Head of caudate nucleus (tissue), 42 donors: ENCODE data around the gene DAB1.

Experiments
- DNase-seq, 42 donors: peaks; one replicate each; pipeline versions ENCODE4 v3.0.0 to v3.0.0-alpha.2; 2020 to 2021; ENCODE audit warnings: mixed read lengths in 7 of 42
- intact Hi-C: fragments of 100-400 bp; cut with DNase I; formaldehyde crosslinking; loops from one replicate; pipeline ENCODE4 v1.15.0; 2022

The DAB1 gene

DNA sequence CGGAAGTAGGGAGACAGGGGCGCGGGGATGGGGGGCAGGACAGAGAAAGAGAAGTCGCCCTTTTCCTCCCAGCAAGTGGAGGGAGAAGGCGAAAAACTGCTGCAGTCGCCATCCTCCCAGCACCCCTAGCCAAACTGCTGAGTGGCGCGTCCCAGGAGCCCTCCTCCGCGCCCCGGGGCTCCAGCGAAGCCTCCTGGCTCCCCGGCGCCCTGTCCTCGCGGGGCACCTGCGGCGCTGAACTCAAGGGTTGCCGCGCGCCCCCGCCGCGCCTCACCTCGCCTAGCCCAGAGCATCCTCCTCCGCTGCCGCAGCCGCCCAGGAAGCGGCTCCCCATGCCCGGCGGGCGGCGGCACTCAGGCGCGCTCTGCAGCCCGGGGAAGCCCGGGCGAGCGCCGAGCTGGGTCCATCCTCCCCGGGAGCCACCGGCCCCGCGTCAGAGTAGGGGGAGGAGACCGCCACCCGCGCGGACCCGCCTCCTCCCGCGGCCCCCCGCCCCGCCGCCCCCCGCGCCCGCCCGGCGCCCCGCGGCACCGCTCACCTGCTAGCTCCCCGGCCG lies at the start of gene DAB1:
Gene DAB1, minus strand, starts transcription at position 405 of the 556 bp plus-strand sequence. CDS start 133,030 bp downstream, outside the sequence.
- peak in 31 of 42 donors; percentile 2 to 44 (median 16) for DNase-seq
- intact Hi-C loops = no loop called here

- intact Hi-C loops = no loop called here
- DNase-seq = no peak
Observed at GRCh38 chr1:57473448-57473847, 49.6 kb upstream of the DAB1 start.

- intact Hi-C loops = no loop called here
- DNase-seq = no peak
Observed at GRCh38 chr1:57471995-57472394, 48.1 kb upstream of the DAB1 start.

- intact Hi-C loops = no loop called here
- DNase-seq = no peak
Observed at GRCh38 chr1:57470036-57470435, 46.2 kb upstream of the DAB1 start.

DNA sequence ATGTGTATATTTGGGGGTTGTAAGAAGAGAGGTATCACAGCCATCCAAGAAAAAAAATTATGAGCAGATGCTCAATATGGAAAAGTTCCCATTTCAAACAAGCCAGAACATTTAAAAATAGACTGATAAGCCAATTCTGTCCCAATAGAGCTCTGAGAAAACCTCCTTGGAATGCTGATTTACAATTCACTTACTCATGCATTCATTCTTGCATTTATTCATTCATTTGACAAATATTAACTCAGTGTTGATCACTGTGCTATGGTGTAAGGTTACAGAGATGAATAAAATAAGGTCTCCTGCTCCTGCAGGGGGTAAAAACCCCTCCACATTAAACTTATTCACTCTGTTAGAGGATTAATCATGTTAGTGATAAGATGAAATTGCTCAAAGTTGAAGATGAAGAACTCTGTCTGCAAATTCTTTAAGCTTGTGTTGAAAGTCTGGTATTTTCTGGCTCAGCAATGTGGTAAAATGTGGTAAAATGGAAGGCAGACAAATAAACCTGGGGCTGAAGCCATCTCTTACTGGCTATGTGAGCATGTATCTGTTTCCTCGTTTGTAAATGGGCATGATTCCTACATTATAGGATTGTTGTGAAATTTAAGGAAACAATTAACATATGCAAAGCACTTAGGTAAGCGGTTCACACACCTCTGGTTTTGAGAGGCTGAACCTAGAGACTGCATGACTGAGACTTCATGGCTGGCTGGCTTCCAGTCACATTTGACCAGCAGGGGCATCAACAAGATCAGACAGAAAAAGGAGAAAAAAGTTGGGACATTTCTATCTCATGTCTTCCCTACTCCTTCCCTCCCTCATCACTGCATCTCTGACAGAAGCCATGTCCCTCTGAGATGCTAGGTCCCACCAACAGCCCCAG lies 45.0 kb upstream of the DAB1 start:
- intact Hi-C loops = no loop called here
- DNase-seq = no peak

- intact Hi-C loops = no loop called here
- no peak for DNase-seq
Observed at GRCh38 chr1:57467830-57468229, 44.0 kb upstream of the DAB1 start.

GRCh38 chr1:57464756-57465155 lies 40.9 kb upstream of the DAB1 start:
- peak in 1 of 42 donors; percentile 3 for DNase-seq
- intact Hi-C loops = no loop called here

DNA sequence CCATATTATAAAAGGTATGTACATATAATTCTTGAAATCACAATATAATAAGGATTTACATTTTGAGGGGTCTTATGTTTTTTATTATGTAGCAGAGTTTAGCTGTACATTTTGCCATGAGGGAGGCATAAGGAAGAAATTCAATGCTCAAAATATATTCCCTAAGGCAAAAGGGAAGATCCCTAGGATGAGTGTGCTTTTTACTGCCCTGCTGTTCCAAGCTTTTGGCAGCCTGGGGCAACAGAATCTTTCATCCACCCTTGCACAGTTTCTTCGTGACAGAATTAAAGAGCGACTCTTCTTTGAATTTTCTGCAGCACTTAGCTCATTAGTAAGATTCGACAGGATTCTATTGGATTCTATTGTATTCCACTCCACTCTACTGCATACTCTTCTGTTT lies 39.5 kb upstream of the DAB1 start:
- DNase-seq = no peak
- intact Hi-C loops = no loop called here

- DNase-seq = no peak
- intact Hi-C loops = no loop called here
Observed at GRCh38 chr1:57461405-57461804, 37.5 kb upstream of the DAB1 start.

- intact Hi-C loops = no loop called here
Observed at GRCh38 chr1:57451516-57451915, 27.7 kb upstream of the DAB1 start.

DNA sequence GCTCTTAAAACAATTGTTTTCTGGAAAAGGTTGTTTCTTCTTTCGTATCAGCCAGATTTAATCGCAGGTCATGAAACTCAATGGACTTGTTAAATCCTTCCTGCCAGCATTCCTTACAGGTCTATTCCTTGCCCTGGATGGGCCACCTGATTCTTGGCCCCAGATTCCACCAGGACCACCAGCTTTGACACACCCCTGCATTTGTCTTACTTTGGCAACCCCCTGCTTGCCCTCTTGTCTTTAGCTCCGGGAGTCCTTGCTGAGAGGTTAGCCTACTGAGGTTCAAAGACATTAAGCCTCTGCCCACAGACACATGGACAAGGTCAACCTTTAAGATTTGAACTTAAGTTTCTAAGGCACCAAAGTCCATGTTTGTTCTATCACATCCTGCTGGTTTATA lies 27.1 kb upstream of the DAB1 start:
- DNase-seq = no peak
- intact Hi-C loops = no loop called here

More at GRCh38 chr1:57451516-57451915, 27.7 kb upstream of the DAB1 start:
- no peak for DNase-seq

DNA sequence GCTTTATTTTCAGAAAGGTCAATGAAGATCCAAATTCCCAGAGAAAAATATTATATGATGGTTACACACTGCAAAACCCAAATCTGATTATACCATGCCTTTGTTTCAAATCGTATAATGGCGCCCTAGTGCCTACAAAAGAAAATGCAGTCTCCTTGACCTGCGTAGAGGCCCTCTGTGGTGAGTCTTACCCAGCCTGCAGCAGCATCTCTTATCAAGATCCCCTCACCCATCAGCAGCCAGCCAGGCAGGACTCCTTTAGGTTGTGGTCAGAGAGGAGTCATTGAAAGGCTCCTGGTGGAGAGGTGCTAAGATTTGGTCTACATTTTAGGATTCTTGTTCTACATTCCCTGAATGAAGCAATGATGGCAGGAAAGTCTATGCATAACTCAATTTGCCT lies 23.7 kb upstream of the DAB1 start:
- intact Hi-C loops = no loop called here
- DNase-seq = no peak

GRCh38 chr1:57443004-57443403 lies 19.1 kb upstream of the DAB1 start:
- intact Hi-C loops = no loop called here
- no peak for DNase-seq

DNA sequence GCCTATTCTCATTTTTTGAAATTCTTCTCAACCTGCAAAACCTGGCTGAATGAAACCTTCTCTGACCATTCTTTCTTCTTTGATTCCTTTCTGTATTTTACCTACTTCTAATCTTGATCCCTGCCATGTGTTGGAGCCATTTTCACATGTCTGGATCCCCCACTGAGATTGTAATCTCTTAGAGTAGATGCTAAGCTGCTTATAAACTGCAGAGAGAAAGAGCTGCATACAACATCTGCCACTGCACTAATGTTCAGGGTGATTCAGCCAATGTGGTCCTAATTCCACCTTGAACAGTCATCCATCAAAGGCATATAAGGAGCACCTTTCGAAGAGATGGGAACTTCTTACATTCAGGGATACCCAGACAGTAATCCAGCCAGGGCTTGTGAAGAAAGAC lies 16.2 kb upstream of the DAB1 start:
- intact Hi-C loops = no loop called here
- no peak for DNase-seq

DNA sequence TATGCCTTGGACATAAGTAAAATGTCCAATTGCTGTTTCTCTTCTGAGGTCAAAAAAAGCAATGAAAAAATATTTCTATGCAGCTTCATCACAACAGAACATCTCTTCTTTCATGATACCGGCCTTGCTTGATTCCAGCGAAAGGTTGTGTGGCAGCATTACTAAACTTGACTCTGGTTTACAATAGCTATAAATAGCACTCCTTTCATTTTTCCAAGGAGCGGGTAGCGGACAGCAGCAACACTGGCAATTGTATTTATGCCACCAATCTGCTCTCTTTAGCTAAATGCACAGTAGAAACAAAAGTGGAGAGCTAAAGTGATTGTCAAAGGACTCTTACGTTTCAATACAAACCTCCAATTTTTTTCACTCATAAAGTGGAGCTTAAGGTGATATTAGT lies 7.5 kb upstream of the DAB1 start:
- no peak for DNase-seq
- intact Hi-C loops = no loop called here

- intact Hi-C loops = no loop called here
- DNase-seq = peak in 38 of 42 donors; percentile 17 to 73 (median 52)
Observed at GRCh38 chr1:57424231-57425027, 569 bp upstream of the DAB1 start.

DNA sequence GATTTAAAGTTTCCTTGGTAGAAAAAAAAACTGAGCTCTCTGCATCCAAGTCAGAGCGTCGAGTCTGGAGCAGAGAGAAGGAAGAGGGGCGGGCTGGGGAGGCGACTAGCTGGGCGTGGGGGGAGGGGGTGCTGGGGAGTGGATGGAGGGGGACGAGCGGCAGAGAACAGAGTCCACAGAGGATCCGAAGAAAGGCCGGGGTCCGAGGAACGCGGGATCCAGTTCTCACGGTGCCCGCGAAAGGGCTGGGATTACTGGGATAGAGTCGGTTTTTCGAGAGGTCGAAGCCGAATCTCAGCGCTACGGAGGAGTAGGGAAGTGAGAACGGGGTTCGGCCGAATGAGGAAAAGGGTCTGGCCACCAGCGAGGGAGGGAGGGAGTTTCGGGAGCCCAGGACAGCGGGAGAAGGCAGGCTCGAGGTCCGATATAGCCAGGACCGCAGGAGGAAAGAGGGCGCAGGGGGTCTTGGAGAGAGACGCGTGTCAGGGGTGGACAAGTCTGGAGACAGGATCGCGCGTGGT lies 665 bp downstream of the DAB1 start:
- intact Hi-C loops = no loop called here

DNA sequence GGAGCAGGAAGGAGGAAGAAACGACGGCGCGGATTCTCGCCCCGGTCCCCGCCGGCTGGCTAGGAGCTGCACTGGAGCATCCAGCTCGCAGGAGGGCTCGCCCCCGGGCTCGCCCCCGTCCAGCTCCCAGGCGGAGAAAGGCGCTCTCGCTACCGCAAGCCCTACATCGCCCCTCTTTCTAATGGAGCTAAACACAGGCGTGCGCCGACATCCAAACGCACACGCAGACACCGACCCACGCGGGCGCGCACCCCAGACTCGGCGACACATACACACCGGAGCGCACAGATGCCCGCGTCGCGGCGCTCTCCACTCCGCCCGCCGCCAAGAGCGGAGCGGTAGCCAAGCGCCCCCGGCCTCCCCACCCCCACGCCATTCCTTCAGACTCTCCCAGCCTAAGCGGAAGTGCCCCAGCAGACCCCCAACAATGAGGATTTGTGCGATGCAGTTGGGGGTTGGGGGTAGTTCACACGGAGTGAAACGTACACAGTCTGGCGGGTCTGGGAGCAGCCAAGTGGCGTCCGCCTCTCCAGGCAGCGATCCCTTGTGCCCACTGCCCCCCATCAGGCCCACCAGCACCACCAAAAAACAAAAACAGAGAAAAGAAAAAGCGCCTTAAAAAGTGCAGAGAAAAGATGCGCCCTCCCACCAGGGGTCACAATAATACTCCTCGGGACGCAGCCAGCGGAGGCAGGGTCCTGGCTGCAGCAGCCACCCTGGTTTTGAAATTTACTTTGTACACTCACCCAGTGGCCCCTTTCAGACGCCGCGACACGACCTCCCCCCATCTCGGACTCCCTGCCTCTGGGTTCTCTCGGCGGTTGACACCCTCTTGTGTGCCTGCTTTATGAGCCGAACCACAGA lies 1.4 kb downstream of the DAB1 start:
- peak in 34 of 42 donors; percentile 1 to 62 (median 34) for DNase-seq
- intact Hi-C loops = no loop called here

More for the DNA sequence above, 665 bp downstream of the DAB1 start:
- DNase-seq = peak in 19 of 42 donors; percentile 1 to 41 (median 9)

DNA sequence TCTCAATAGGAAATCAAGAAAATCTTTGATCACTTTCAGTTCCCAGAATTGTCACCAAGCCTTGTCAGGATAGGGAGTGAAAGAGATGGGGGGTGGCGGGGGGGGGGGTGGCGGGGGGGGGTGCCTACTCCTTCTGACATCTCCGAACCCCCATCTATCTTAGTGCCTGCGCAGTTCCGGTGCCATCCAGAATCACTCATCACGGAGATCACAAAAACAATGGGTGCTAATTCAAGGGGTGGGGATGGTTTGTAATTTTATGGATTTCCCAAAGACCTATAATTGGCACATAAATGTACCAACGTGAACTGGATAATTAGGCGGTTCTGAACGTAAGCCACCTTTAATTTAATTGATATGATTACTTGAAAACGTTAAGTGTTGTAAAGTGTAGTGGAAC lies 2.1 kb downstream of the DAB1 start:
- no peak for DNase-seq
- intact Hi-C loops = no loop called here
